ENCODE measurements around the gene RFX7.

GRCh38 chr15:56058986-56059385, 184.7 kb downstream of the RFX7 start:
- TF ChIP-seq CTCF (IDR thresholded peaks at IDR 0.05; ENCODE audit: low read length) = no peak
- no peak for TF ChIP-seq EZH2 (IDR thresholded peaks at IDR 0.05; ENCODE audit: borderline replicate concordance, low read length)
